K562 (cell line): ENCODE results near the gene C22orf39. TPM values are rescaled to one million over a fixed set of nuclear protein-coding genes. Genes with fewer than 3 reads are reported as not detected.
A peak's percentile ranks its signal among the peaks of the same experiment; 100 is the strongest.

Experiments
- ATF3 ChIP-seq, 2 experiments: fragments of 450-650 bp in 1 of 2; sonication (generic) in 1 of 2; formaldehyde crosslinking in 1 of 2; IDR thresholded peaks in 1 of 2; conservative IDR thresholded peaks in 1 of 2; 2 replicates each; pipeline versions ENCODE4 v1.6.1 to v1.8.1; 2016 to 2023; ENCODE audit warnings: mild to moderate bottlenecking in 2 of 2, moderate library complexity in 2 of 2, inconsistent platforms in 1 of 2, missing genetic modification reagents in 1 of 2
- BACH1 ChIP-seq: fragments of 200-800 bp; sonication (Bioruptor generic); IDR thresholded peaks from 2 replicates; pipeline ENCODE4 v1.6.1; 2016; ENCODE audit warnings: missing genetic modification characterization, missing compliant biosample characterization
- BRD4 ChIP-seq: fragments of 200-600 bp; sonication (generic); IDR thresholded peaks from 2 replicates; pipeline ENCODE4 v1.6.1; 2017; ENCODE audit warnings: inconsistent platforms
- CSDE1 ChIP-seq, 2 experiments: fragments of 450-650 bp; IDR thresholded peaks; 2 replicates each; pipeline ENCODE4 v1.6.1; 2016; ENCODE audit warnings: mild to moderate bottlenecking in 1 of 2
- HINFP ChIP-seq: fragments of 450-650 bp; conservative IDR thresholded peaks from 2 replicates; pipeline ENCODE4 v1.6.1; 2016; ENCODE audit warnings: missing genetic modification characterization, low read depth, mild to moderate bottlenecking, control low read depth, missing compliant biosample characterization
- JUND ChIP-seq, 2 experiments: IDR thresholded peaks; 2 replicates in 1 of 2; 3 replicates in 1 of 2; pipeline ENCODE4 v1.6.1; 2011; ENCODE audit warnings: borderline replicate concordance in 2 of 2, low read depth in 2 of 2, low read length in 2 of 2, improper control_type of control experiment in 1 of 2, missing biosample characterization in 1 of 2, missing genetic modification characterization in 1 of 2, missing genetic modification reagents in 1 of 2
- LCOR ChIP-seq: sonication (generic); formaldehyde crosslinking; IDR thresholded peaks from 2 replicates; pipeline ENCODE4 v1.8.0; 2022; ENCODE audit warnings: mild to moderate bottlenecking, missing genetic modification reagents
- NCOR1 ChIP-seq: fragments of 450-650 bp; IDR thresholded peaks from 2 replicates; pipeline ENCODE4 v1.6.1; 2016; ENCODE audit warnings: mild to moderate bottlenecking, moderate library complexity
- NRF1 ChIP-seq, 2 experiments: fragments of 450-650 bp; IDR thresholded peaks in 1 of 2; conservative IDR thresholded peaks in 1 of 2; 2 replicates each; pipeline ENCODE4 v1.6.1; 2014; ENCODE audit warnings: mild to moderate bottlenecking in 2 of 2
- POLR2AphosphoS2 ChIP-seq: IDR thresholded peaks from 2 replicates; pipeline ENCODE4 v1.6.1; 2012; ENCODE audit warnings: low read length, improper control_type of control experiment
- SMAD1 ChIP-seq: fragments of 150-350 bp; IDR thresholded peaks from 2 replicates; pipeline ENCODE4 v1.6.1; 2014; ENCODE audit warnings: low read length, low read depth; ENCODE audit not compliant: partially characterized antibody
- ZBTB2 ChIP-seq: fragments of 450-650 bp; IDR thresholded peaks from 2 replicates; pipeline ENCODE4 v1.6.1; 2016; ENCODE audit warnings: antibody characterized with exemption
- ZMIZ1 ChIP-seq, 2 experiments: fragments of 150-350 bp in 1 of 2; IDR thresholded peaks; 2 replicates each; pipeline ENCODE4 v1.6.1; 2012 to 2016; ENCODE audit warnings: low read depth in 2 of 2, low read length in 2 of 2, mild to moderate bottlenecking in 1 of 2, moderate library complexity in 1 of 2
- ZNF143 ChIP-seq: sonication (generic); formaldehyde crosslinking; IDR thresholded peaks from 2 replicates; pipeline ENCODE4 v1.9.0; 2022; ENCODE audit warnings: mild to moderate bottlenecking, missing genetic modification reagents
- ZNF280A ChIP-seq: fragments of 450-650 bp; IDR thresholded peaks from 2 replicates; pipeline ENCODE4 v1.6.1; 2018; ENCODE audit warnings: mild to moderate bottlenecking, low read depth; ENCODE audit not compliant: partially characterized antibody
- ZNF41 ChIP-seq: fragments of 250-450 bp; sonication (Bioruptor Pico); conservative IDR thresholded peaks from 2 replicates; pipeline ENCODE4 v1.4.0; 2020; ENCODE audit warnings: mild to moderate bottlenecking
- ZNF561 ChIP-seq: fragments of 450-650 bp; formaldehyde crosslinking; conservative IDR thresholded peaks from 2 replicates; pipeline ENCODE4 v1.4.0; 2020; ENCODE audit warnings: mild to moderate bottlenecking, moderate library complexity
- ZNF584 ChIP-seq: fragments of 200-800 bp; sonication (Bioruptor generic); IDR thresholded peaks from 2 replicates; pipeline ENCODE4 v1.6.1; 2016; ENCODE audit warnings: low read depth, mild to moderate bottlenecking, missing genetic modification characterization, missing compliant biosample characterization
- ZNF589 ChIP-seq: fragments of 200-800 bp; sonication (Bioruptor generic); IDR thresholded peaks from 2 replicates; pipeline ENCODE4 v1.6.1; 2016; ENCODE audit warnings: low read depth, missing genetic modification characterization, missing compliant biosample characterization
- polyA plus RNA-seq, 8 experiments: library from polyadenylated mRNA; depleted of rRNA in 4 of 8; stranded (reverse) in 5 of 8; unstranded in 3 of 8; fragments of >200 nt; fragmentation: Nextera tagmentation in 2 of 8; fragmentation: Illumina TruSeq in 1 of 8; extraction: Ambion mirVana in 2 of 8; extraction: Trizol in 1 of 8; gene quantifications; 2 replicates each; pipeline versions ENCODE4 v1.2.1 to v1.2.3, GENCODE V29; 2011 to 2014; ENCODE audit warnings: inconsistent platforms in 1 of 8, missing spikeins in 1 of 8
- total RNA-seq, 7 experiments: library from RNA; depleted of rRNA in 6 of 7; stranded (reverse); fragments of >200 nt in 6 of 7; fragmentation: Illumina TruSeq in 2 of 7; extraction: Trizol in 2 of 7; gene quantifications; 2 replicates each; pipeline versions ENCODE4 v1.2.1 to v1.2.3, GENCODE V29; 2011 to 2021; ENCODE audit warnings: low replicate concordance in 1 of 7

Gene C22orf39
- total and polyA plus RNA-seq, 9 of the 15 experiments (the other 6 are each of a cell fraction or from before 2014, with no cell fraction given): 20.4 to 139 (median 66.8) TPM

- TF ChIP-seq ZBTB2: no peak
- no peak for TF ChIP-seq POLR2AphosphoS2
- no peak for TF ChIP-seq ZNF561 (CRISPR knock-in tag)
- no peak for TF ChIP-seq ZNF41 (CRISPR knock-in tag)
- no peak for TF ChIP-seq LCOR
- TF ChIP-seq NRF1 (conservative IDR thresholded peaks at IDR 0.05 in 1 of 2, IDR thresholded peaks at IDR 0.05 in 1 of 2): no peak
- no peak for TF ChIP-seq CSDE1 (IDR thresholded peaks at IDR 0.05)
- peak; percentile 93 for TF ChIP-seq BRD4
- no peak for TF ChIP-seq ZNF584 (CRISPR knock-in tag)
- TF ChIP-seq ZMIZ1 (IDR thresholded peaks at IDR 0.05; ENCODE audit: low read depth in 2 of 2, low read length in 2 of 2): no peak
- no peak for TF ChIP-seq HINFP (tag)
- no peak for TF ChIP-seq ZNF589
- no peak for TF ChIP-seq ZNF143
- no peak for TF ChIP-seq NCOR1
- no peak for TF ChIP-seq SMAD1
- no peak for TF ChIP-seq ZNF280A
- TF ChIP-seq BACH1 (tag): no peak
- no peak for TF ChIP-seq ATF3 (IDR thresholded peaks at IDR 0.05)
- TF ChIP-seq ATF3 (CRISPR knock-in tag; conservative IDR thresholded peaks at IDR 0.05): no peak
- TF ChIP-seq JUND (IDR thresholded peaks at IDR 0.05; ENCODE audit: borderline replicate concordance, low read depth, low read length): peak; percentile 100
- no peak for TF ChIP-seq JUND (tag; IDR thresholded peaks at IDR 0.05; ENCODE audit: borderline replicate concordance, low read depth, low read length)
Observed at GRCh38 chr22:19478901-19479354, 31.4 kb upstream of the C22orf39 start, which contains the start of gene UFD1 (continued).
